Lung (tissue), 12 donors: ENCODE data around the gene FNIP2. TPM values are rescaled to one million over a fixed set of nuclear protein-coding genes. Genes with fewer than 3 reads are reported as not detected.

Experiments
- ATAC-seq: fragments of 200-7000 bp; cut with Tn5 transposase; one replicate; pipeline ENCODE4 v1.9.1; 2020; ENCODE audit warnings: moderate number of reproducible peaks; ENCODE audit not compliant: insufficient read depth, low FRiP score
- DNase-seq, 3 donors: peaks; one replicate each; pipeline ENCODE4 v3.0.0-alpha.2; 2013 to 2017
- H3K27ac ChIP-seq, 2 donors: one replicate each; pipeline ENCODE4 v1.5.1; 2013; ENCODE audit warnings: mild to moderate bottlenecking in 2 of 2, moderate library complexity in 2 of 2, control low read depth in 1 of 2, inconsistent platforms in 1 of 2, low read depth in 1 of 2, low read length in 1 of 2
- H3K27me3 ChIP-seq, 3 donors: one replicate each; pipeline ENCODE4 v1.5.1; 2013; ENCODE audit warnings: low read length in 2 of 3; ENCODE audit not compliant: control insufficient read depth in 3 of 3, insufficient read depth in 3 of 3
- H3K36me3 ChIP-seq, 4 donors: one replicate each; pipeline ENCODE4 v1.5.1; 2013; ENCODE audit warnings: low read length in 4 of 4, mild to moderate bottlenecking in 1 of 4, moderate library complexity in 1 of 4; ENCODE audit not compliant: control insufficient read depth in 4 of 4, insufficient read depth in 4 of 4
- H3K4me1 ChIP-seq, 5 donors: one replicate each; pipeline ENCODE4 v1.5.1; 2013; ENCODE audit warnings: low read length in 5 of 5, mild to moderate bottlenecking in 2 of 5, moderate library complexity in 1 of 5; ENCODE audit not compliant: control insufficient read depth in 5 of 5, insufficient read depth in 5 of 5
- H3K4me3 ChIP-seq: one replicate; pipeline ENCODE4 v1.5.1; 2013; ENCODE audit warnings: mild to moderate bottlenecking, control low read depth, moderate library complexity
- H3K9ac ChIP-seq, 2 donors: one replicate each; pipeline ENCODE4 v1.5.1; 2013; ENCODE audit warnings: low read length in 2 of 2, control low read depth in 1 of 2; ENCODE audit not compliant: insufficient read depth in 1 of 2
- H3K9me3 ChIP-seq, 4 donors: one replicate each; pipeline ENCODE4 v1.5.1; 2013; ENCODE audit warnings: low read length in 3 of 4, mild to moderate bottlenecking in 1 of 4, moderate library complexity in 1 of 4; ENCODE audit not compliant: control insufficient read depth in 4 of 4, insufficient read depth in 3 of 4
- CTCF ChIP-seq: IDR thresholded peaks from 2 replicates; pipeline ENCODE4 v1.5.1; 2012; ENCODE audit warnings: mild to moderate bottlenecking; ENCODE audit errors: control extremely low read depth, extremely low read depth
- WGBS, 2 donors: extraction: QIAGEN DNeasy Blood & Tissue Kit; methylation state at CpG; one replicate each; pipeline ENCODE4 v1.1.7; 2013; 5-methylcytosine and 5-hydroxymethylcytosine counted together
- polyA plus RNA-seq, 2 donors: library from polyadenylated mRNA; stranded (reverse); fragments of 200-250 nt; gene quantifications; one replicate each; pipeline ENCODE4 v1.2.1, GENCODE V29; 2013
- total RNA-seq, 2 donors: library from RNA; depleted of rRNA in 1 of 2; stranded (reverse); fragments of >200 nt in 1 of 2; gene quantifications; one replicate each; pipeline ENCODE4 v1.2.1, GENCODE V29; 2014 to 2021
- donor health status: control.
- donor health status: control.
- donor health status: Bipolar disorder and iron deficiency.
- donor health status: healthy.
- donor health status: DM: yes; HTN: yes; CAD: no.

Gene FNIP2
- total and polyA plus RNA-seq, 4 donors, result 12.1 to 150 (median 44.6) TPM

GRCh38 chr4:158912390-158912789 lies 143.6 kb downstream of the FNIP2 start:
- no peak overlapping the region for H3K27ac ChIP-seq
- peaks cover 0 to 4% (median 2%) of the 10 kb centered on the region in 4 donors for H3K36me3 ChIP-seq
- no peaks in the 10 kb centered on the region for H3K9me3 ChIP-seq
- no peak overlapping the region for H3K4me3 ChIP-seq
- no peak overlapping the region for H3K9ac ChIP-seq
- WGBS, 2 donors, result 84 to 89% methylated on average over 2 of the region's 2 CpGs
- ATAC-seq (no peak), DNase-seq (no peak)
- H3K4me1 ChIP-seq, result peaks cover 0 to 7% (median 0%) of the 10 kb centered on the region in 5 donors
- H3K27me3 ChIP-seq, result no peaks in the 10 kb centered on the region
- TF ChIP-seq CTCF, result no peak

GRCh38 chr4:158912806-158913205 lies 144.0 kb downstream of the FNIP2 start:
- H3K4me1 ChIP-seq, result peaks cover 0 to 7% (median 0%) of the 10 kb centered on the region in 5 donors
- 76 to 80% methylated on average over 6 of the region's 6 CpGs for WGBS, 2 donors
- DNase-seq, result no peak
- H3K9me3 ChIP-seq, result no peaks in the 10 kb centered on the region
- no peak overlapping the region for H3K9ac ChIP-seq
- ATAC-seq, result no peak
- no peaks in the 10 kb centered on the region for H3K27me3 ChIP-seq
- H3K4me3 ChIP-seq, result no peak overlapping the region
- H3K27ac ChIP-seq, result no peak overlapping the region
- TF ChIP-seq CTCF, result no peak
- H3K36me3 ChIP-seq, result peaks cover 0 to 4% (median 2%) of the 10 kb centered on the region in 4 donors

GRCh38 chr4:158913766-158914165 lies 144.9 kb downstream of the FNIP2 start:
- Histone ChIP-seq H3K4me3 (no peak overlapping the region), H3K9ac (no peak overlapping the region), H3K9me3 (no peaks in the 10 kb centered on the region), H3K4me1 (peaks cover 0 to 7% (median 0%) of the 10 kb centered on the region in 5 donors), H3K36me3 (peaks cover 0 to 4% (median 2%) of the 10 kb centered on the region in 4 donors), H3K27ac (no peak overlapping the region), H3K27me3 (no peaks in the 10 kb centered on the region)
- TF ChIP-seq CTCF, result no peak
- 90 to 96% methylated on average over 5 of the region's 5 CpGs for WGBS, 2 donors
- ATAC-seq (no peak), DNase-seq (no peak)

- no peak for ATAC-seq
- no peak for DNase-seq
- Histone ChIP-seq H3K9me3 (no peaks in the 10 kb centered on the region), H3K27me3 (no peaks in the 10 kb centered on the region), H3K4me3 (no peak overlapping the region), H3K9ac (no peak overlapping the region), H3K27ac (no peak overlapping the region), H3K4me1 (peaks cover 0 to 7% (median 0%) of the 10 kb centered on the region in 5 donors), H3K36me3 (peaks cover 0 to 3% (median 1%) of the 10 kb centered on the region in 4 donors)
- TF ChIP-seq CTCF, result no peak
- WGBS, 2 donors, result 73 to 82% methylated on average over 5 of the region's 5 CpGs
Measured at GRCh38 chr4:158914218-158914617, 145.4 kb downstream of the FNIP2 start.
